GM23338 (cell line): Measurements from ENCODE around the gene LRRC27. TPM values are rescaled to one million over a fixed set of nuclear protein-coding genes. Genes with fewer than 3 reads are reported as not detected.

Experiments used
- ATAC-seq: fragments of 200-7000 bp; cut with Tn5 transposase; 3 replicates; pipeline ENCODE4 v1.9.1; 2020
- DNase-seq: peaks from one replicate; pipeline ENCODE4 v3.0.0-alpha.2; 2015; ENCODE audit warnings: low spot score
- H2AFZ ChIP-seq: fragments of 200-600 bp; sonication (generic); 2 replicates; pipeline ENCODE4 v1.8.0; 2016; ENCODE audit warnings: antibody characterized with exemption, mild to moderate bottlenecking, moderate library complexity
- H3F3A ChIP-seq: fragments of 200-600 bp; sonication (generic); replicated peaks from 2 replicates; pipeline ENCODE4 v1.8.0; 2017; ENCODE audit warnings: antibody characterized with exemption, mixed run types, low read depth
- H3K27ac ChIP-seq: fragments of 200-600 bp; sonication (generic); 2 replicates; pipeline ENCODE4 v1.6.1; 2016; ENCODE audit warnings: low read depth
- H3K27me3 ChIP-seq: fragments of 200-600 bp; sonication (generic); 2 replicates; pipeline ENCODE4 v1.8.0; 2016; ENCODE audit warnings: mild to moderate bottlenecking, mixed run types, moderate library complexity; ENCODE audit not compliant: insufficient read depth
- H3K36me3 ChIP-seq: fragments of 200-600 bp; sonication (generic); 2 replicates; pipeline ENCODE4 v1.8.0; 2016; ENCODE audit warnings: mild to moderate bottlenecking; ENCODE audit not compliant: insufficient read depth
- H3K4me1 ChIP-seq: fragments of 200-600 bp; sonication (generic); 2 replicates; pipeline ENCODE4 v1.8.0; 2016; ENCODE audit warnings: mild to moderate bottlenecking, moderate library complexity; ENCODE audit not compliant: insufficient read depth
- H3K4me2 ChIP-seq: fragments of 200-600 bp; sonication (generic); 2 replicates; pipeline ENCODE4 v1.7.1; 2017; ENCODE audit warnings: mixed run types
- H3K4me3 ChIP-seq: fragments of 200-600 bp; sonication (generic); 2 replicates; pipeline ENCODE4 v1.6.1; 2016; ENCODE audit warnings: mixed run types
- H3K79me2 ChIP-seq: fragments of 200-600 bp; sonication (generic); replicated peaks from 2 replicates; pipeline ENCODE4 v1.8.0; 2017; ENCODE audit warnings: mild to moderate bottlenecking; ENCODE audit not compliant: insufficient read depth
- H3K9me2 ChIP-seq: fragments of 200-600 bp; sonication (generic); 2 replicates; pipeline ENCODE4 v1.8.0; 2017; ENCODE audit not compliant: insufficient read depth
- H4K20me1 ChIP-seq: fragments of 200-600 bp; sonication (generic); replicated peaks from 2 replicates; pipeline ENCODE4 v1.8.0; 2017; ENCODE audit warnings: mild to moderate bottlenecking; ENCODE audit not compliant: insufficient read depth
- H3K27ac Mint-ChIP-seq: 2 replicates; pipeline ENCODE4 v1.8.0; 2020; ENCODE audit warnings: inconsistent platforms, mild to moderate bottlenecking, moderate library complexity, mixed read lengths
- H3K27me3 Mint-ChIP-seq: 3 replicates; pipeline ENCODE4 v1.8.0; 2022; ENCODE audit warnings: low read depth, mild to moderate bottlenecking, moderate library complexity, mixed read lengths, inconsistent platforms; ENCODE audit not compliant: insufficient read depth, poor library complexity
- H3K36me3 Mint-ChIP-seq: 3 replicates; pipeline ENCODE4 v1.8.0; 2021; ENCODE audit warnings: low read depth, mild to moderate bottlenecking, inconsistent platforms, moderate library complexity, mixed read lengths
- H3K4me1 Mint-ChIP-seq: 3 replicates; pipeline ENCODE4 v1.8.0; 2020; ENCODE audit warnings: mild to moderate bottlenecking, inconsistent platforms, mixed read lengths
- H3K4me3 Mint-ChIP-seq: 3 replicates; pipeline ENCODE4 v1.8.0; 2021; ENCODE audit warnings: moderate library complexity, mild to moderate bottlenecking, inconsistent platforms, mixed read lengths
- H3K9me3 Mint-ChIP-seq: 3 replicates; pipeline ENCODE4 v1.8.0; 2020; ENCODE audit warnings: moderate library complexity, mild to moderate bottlenecking, inconsistent platforms, mixed read lengths
- CREB1 ChIP-seq: fragments of 250-450 bp; sonication (Bioruptor Pico); IDR thresholded peaks from 2 replicates; pipeline ENCODE4 v1.5.0; 2020; ENCODE audit warnings: low read depth, mild to moderate bottlenecking, moderate library complexity
- CTCF ChIP-seq, 2 experiments: fragments of 200-600 bp in 1 of 2; sonication (generic) in 1 of 2; conservative IDR thresholded peaks; 2 replicates each; pipeline versions ENCODE4 v1.5.1 to v1.6.1; 2016 to 2017; ENCODE audit warnings: antibody characterized with exemption in 2 of 2, low read depth in 2 of 2, mild to moderate bottlenecking in 2 of 2, moderate library complexity in 1 of 2
- EZH2phosphoT487 ChIP-seq: fragments of 200-600 bp; sonication (generic); IDR thresholded peaks from one replicate; pipeline ENCODE4 v1.8.1; 2018; ENCODE audit warnings: antibody characterized with exemption; ENCODE audit not compliant: unreplicated experiment
- ZNF114 ChIP-seq: fragments of 250-450 bp; sonication (Bioruptor Pico); IDR thresholded peaks from 2 replicates; pipeline ENCODE4 v1.5.0; 2020; ENCODE audit warnings: mild to moderate bottlenecking, moderate library complexity
- polyA plus RNA-seq: library from polyadenylated mRNA; unstranded; fragments of >200 nt; fragmentation: Nextera tagmentation; extraction: Ambion mirVana; gene quantifications from 2 replicates; pipeline ENCODE4 v1.2.1, GENCODE V29; 2016
- total RNA-seq: library from RNA; depleted of rRNA; stranded (reverse); fragments of >200 nt; shearing (Covaris generic); gene quantifications from 2 replicates; pipeline ENCODE4 v1.2.3, GENCODE V29; 2014
- TF ChIP-seq, protein P1 (sequence below): IDR thresholded peaks from one replicate; pipeline ENCODE4 v1.6.1; 2018; ENCODE audit warnings: antibody characterized with exemption; ENCODE audit not compliant: unreplicated experiment
- TF ChIP-seq, protein P2 (sequence below): fragments of 250-450 bp; sonication (Bioruptor Pico); IDR thresholded peaks from 2 replicates; pipeline ENCODE4 v1.5.0; 2020; ENCODE audit warnings: mild to moderate bottlenecking, moderate library complexity

The LRRC27 gene
- total and polyA plus RNA-seq, 2 experiments from 2014 or later: 2.9 to 3.5 TPM

GRCh38 chr10:132350391-132350790 is 18.4 kb downstream of the LRRC27 start:
- Histone ChIP-seq H4K20me1 (no peaks in the 10 kb centered on the region), H3K4me1 (no peaks in the 10 kb centered on the region), H3K4me3 (no peak overlapping the region), H3K9me2 (no peaks in the 10 kb centered on the region), H3K27ac (no peak overlapping the region), H3K27me3 (no peaks in the 10 kb centered on the region), H3F3A (no peaks in the 10 kb centered on the region), H3K79me2 (no peaks in the 10 kb centered on the region), H3K4me2 (no peak overlapping the region), H2AFZ (no peak overlapping the region), H3K36me3 (no peaks in the 10 kb centered on the region)
- no peaks in the 10 kb centered on the region for H3K9me3 Mint-ChIP-seq
- H3K4me1 Mint-ChIP-seq: peaks cover 9% of the 10 kb centered on the region
- TF ChIP-seq CREB1 (CRISPR knock-in tag) (no peak), EZH2phosphoT487 (no peak)
- DNase-seq (no peak), ATAC-seq (no peak)
- peaks cover 11% of the 10 kb centered on the region for H3K27me3 Mint-ChIP-seq
- H3K27ac Mint-ChIP-seq: no peak overlapping the region
- H3K4me3 Mint-ChIP-seq: no peak overlapping the region
- H3K36me3 Mint-ChIP-seq: no peaks in the 10 kb centered on the region; the same call in 2 of the 3 replicates

- H3K27ac Mint-ChIP-seq: no peak overlapping the region
- Histone ChIP-seq H3K27ac (no peak overlapping the region), H2AFZ (no peak overlapping the region), H3K36me3 (no peaks in the 10 kb centered on the region), H3F3A (no peaks in the 10 kb centered on the region), H3K79me2 (no peaks in the 10 kb centered on the region), H3K4me1 (no peaks in the 10 kb centered on the region), H3K4me3 (no peak overlapping the region), H3K4me2 (no peak overlapping the region), H4K20me1 (no peaks in the 10 kb centered on the region), H3K9me2 (no peaks in the 10 kb centered on the region), H3K27me3 (no peaks in the 10 kb centered on the region)
- H3K4me3 Mint-ChIP-seq: no peak overlapping the region
- H3K27me3 Mint-ChIP-seq: peaks cover 15% of the 10 kb centered on the region
- TF ChIP-seq, protein P1, sequence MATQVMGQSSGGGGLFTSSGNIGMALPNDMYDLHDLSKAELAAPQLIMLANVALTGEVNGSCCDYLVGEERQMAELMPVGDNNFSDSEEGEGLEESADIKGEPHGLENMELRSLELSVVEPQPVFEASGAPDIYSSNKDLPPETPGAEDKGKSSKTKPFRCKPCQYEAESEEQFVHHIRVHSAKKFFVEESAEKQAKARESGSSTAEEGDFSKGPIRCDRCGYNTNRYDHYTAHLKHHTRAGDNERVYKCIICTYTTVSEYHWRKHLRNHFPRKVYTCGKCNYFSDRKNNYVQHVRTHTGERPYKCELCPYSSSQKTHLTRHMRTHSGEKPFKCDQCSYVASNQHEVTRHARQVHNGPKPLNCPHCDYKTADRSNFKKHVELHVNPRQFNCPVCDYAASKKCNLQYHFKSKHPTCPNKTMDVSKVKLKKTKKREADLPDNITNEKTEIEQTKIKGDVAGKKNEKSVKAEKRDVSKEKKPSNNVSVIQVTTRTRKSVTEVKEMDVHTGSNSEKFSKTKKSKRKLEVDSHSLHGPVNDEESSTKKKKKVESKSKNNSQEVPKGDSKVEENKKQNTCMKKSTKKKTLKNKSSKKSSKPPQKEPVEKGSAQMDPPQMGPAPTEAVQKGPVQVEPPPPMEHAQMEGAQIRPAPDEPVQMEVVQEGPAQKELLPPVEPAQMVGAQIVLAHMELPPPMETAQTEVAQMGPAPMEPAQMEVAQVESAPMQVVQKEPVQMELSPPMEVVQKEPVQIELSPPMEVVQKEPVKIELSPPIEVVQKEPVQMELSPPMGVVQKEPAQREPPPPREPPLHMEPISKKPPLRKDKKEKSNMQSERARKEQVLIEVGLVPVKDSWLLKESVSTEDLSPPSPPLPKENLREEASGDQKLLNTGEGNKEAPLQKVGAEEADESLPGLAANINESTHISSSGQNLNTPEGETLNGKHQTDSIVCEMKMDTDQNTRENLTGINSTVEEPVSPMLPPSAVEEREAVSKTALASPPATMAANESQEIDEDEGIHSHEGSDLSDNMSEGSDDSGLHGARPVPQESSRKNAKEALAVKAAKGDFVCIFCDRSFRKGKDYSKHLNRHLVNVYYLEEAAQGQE: no peak
- TF ChIP-seq CTCF (conservative IDR thresholded peaks at IDR 0.05; ENCODE audit: low read depth in 2 of 2): no peak
- TF ChIP-seq ZNF114 (CRISPR knock-in tag): no peak
- TF ChIP-seq EZH2phosphoT487: no peak
- no peak for TF ChIP-seq CREB1 (CRISPR knock-in tag)
- TF ChIP-seq, protein P2, sequence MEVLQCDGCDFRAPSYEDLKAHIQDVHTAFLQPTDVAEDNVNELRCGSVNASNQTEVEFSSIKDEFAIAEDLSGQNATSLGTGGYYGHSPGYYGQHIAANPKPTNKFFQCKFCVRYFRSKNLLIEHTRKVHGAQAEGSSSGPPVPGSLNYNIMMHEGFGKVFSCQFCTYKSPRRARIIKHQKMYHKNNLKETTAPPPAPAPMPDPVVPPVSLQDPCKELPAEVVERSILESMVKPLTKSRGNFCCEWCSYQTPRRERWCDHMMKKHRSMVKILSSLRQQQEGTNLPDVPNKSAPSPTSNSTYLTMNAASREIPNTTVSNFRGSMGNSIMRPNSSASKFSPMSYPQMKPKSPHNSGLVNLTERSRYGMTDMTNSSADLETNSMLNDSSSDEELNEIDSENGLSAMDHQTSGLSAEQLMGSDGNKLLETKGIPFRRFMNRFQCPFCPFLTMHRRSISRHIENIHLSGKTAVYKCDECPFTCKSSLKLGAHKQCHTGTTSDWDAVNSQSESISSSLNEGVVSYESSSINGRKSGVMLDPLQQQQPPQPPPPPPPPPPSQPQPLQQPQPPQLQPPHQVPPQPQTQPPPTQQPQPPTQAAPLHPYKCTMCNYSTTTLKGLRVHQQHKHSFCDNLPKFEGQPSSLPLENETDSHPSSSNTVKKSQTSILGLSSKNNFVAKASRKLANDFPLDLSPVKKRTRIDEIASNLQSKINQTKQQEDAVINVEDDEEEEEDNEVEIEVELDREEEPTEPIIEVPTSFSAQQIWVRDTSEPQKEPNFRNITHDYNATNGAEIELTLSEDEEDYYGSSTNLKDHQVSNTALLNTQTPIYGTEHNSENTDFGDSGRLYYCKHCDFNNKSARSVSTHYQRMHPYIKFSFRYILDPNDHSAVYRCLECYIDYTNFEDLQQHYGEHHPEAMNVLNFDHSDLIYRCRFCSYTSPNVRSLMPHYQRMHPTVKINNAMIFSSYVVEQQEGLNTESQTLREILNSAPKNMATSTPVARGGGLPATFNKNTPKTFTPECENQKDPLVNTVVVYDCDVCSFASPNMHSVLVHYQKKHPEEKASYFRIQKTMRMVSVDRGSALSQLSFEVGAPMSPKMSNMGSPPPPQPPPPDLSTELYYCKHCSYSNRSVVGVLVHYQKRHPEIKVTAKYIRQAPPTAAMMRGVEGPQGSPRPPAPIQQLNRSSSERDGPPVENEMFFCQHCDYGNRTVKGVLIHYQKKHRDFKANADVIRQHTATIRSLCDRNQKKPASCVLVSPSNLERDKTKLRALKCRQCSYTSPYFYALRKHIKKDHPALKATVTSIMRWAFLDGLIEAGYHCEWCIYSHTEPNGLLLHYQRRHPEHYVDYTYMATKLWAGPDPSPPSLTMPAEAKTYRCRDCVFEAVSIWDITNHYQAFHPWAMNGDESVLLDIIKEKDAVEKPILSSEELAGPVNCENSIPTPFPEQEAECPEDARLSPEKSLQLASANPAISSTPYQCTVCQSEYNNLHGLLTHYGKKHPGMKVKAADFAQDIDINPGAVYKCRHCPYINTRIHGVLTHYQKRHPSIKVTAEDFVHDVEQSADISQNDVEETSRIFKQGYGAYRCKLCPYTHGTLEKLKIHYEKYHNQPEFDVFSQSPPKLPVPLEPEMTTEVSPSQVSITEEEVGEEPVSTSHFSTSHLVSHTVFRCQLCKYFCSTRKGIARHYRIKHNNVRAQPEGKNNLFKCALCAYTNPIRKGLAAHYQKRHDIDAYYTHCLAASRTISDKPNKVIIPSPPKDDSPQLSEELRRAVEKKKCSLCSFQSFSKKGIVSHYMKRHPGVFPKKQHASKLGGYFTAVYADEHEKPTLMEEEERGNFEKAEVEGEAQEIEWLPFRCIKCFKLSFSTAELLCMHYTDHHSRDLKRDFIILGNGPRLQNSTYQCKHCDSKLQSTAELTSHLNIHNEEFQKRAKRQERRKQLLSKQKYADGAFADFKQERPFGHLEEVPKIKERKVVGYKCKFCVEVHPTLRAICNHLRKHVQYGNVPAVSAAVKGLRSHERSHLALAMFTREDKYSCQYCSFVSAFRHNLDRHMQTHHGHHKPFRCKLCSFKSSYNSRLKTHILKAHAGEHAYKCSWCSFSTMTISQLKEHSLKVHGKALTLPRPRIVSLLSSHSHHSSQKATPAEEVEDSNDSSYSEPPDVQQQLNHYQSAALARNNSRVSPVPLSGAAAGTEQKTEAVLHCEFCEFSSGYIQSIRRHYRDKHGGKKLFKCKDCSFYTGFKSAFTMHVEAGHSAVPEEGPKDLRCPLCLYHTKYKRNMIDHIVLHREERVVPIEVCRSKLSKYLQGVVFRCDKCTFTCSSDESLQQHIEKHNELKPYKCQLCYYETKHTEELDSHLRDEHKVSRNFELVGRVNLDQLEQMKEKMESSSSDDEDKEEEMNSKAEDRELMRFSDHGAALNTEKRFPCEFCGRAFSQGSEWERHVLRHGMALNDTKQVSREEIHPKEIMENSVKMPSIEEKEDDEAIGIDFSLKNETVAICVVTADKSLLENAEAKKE: no peak
- H3K4me1 Mint-ChIP-seq: peaks cover 9% of the 10 kb centered on the region
- no peak for ATAC-seq
- H3K9me3 Mint-ChIP-seq: no peaks in the 10 kb centered on the region
- no peaks in the 10 kb centered on the region; the same call in 2 of the 3 replicates for H3K36me3 Mint-ChIP-seq
- no peak for DNase-seq
Observed at GRCh38 chr10:132350946-132351345, 19.0 kb downstream of the LRRC27 start.
